Fibroblast of lung (primary cell): ENCODE measurements around the gene SCAPER. TPM values are rescaled to one million over a fixed set of nuclear protein-coding genes. Genes with fewer than 3 reads are reported as not detected.
"Not testable (repeated sequence)": the region's sequence is repeated elsewhere in the genome, so short reads cannot be mapped to it uniquely, and the experiment has no call there.

Source experiments
- DNase-seq, 2 donors: peaks; one replicate each; pipeline versions ENCODE4 v3.0.0 to v3.0.0-alpha.2; 2010; ENCODE audit warnings: low read depth in 2 of 2
- H2AFZ ChIP-seq: 2 replicates; pipeline ENCODE4 v1.5.1; 2012; ENCODE audit warnings: low read length, control low read depth, inconsistent platforms
- H3K27ac ChIP-seq: 2 replicates; pipeline ENCODE4 v1.5.1; 2011; ENCODE audit warnings: low read length, control low read depth; ENCODE audit not compliant: insufficient read depth
- H3K27me3 ChIP-seq: 2 replicates; pipeline ENCODE4 v1.5.1; 2011; ENCODE audit warnings: mild to moderate bottlenecking, low read length; ENCODE audit not compliant: control insufficient read depth, insufficient read depth
- H3K36me3 ChIP-seq: 2 replicates; pipeline ENCODE4 v1.5.1; 2011; ENCODE audit warnings: low read length; ENCODE audit not compliant: control insufficient read depth, insufficient read depth
- H3K4me1 ChIP-seq: 2 replicates; pipeline ENCODE4 v1.5.1; 2011; ENCODE audit warnings: low read length; ENCODE audit not compliant: control insufficient read depth, insufficient read depth; ENCODE audit errors: extremely low read depth
- H3K4me2 ChIP-seq: 2 replicates; pipeline ENCODE4 v1.5.1; 2011; ENCODE audit warnings: low read length, control low read depth; ENCODE audit not compliant: insufficient read depth; ENCODE audit errors: extremely low read depth
- H3K4me3 ChIP-seq, 4 experiments: fragments of 200-600 bp in 1 of 4; sonication (generic) in 1 of 4; replicated peaks in 1 of 4; 2 replicates each; pipeline ENCODE4 v1.5.1; 2011 to 2016; ENCODE audit warnings: low read length in 4 of 4, low read depth in 3 of 4, mild to moderate bottlenecking in 3 of 4, control low read depth in 2 of 4, inconsistent platforms in 1 of 4, mixed read lengths in 1 of 4; ENCODE audit not compliant: insufficient read depth in 1 of 4; ENCODE audit errors: control extremely low read depth in 1 of 4
- H3K79me2 ChIP-seq: 2 replicates; pipeline ENCODE4 v1.5.1; 2012; ENCODE audit warnings: mild to moderate bottlenecking, low read length, inconsistent platforms; ENCODE audit not compliant: control insufficient read depth, insufficient read depth
- H3K9ac ChIP-seq: 2 replicates; pipeline ENCODE4 v1.5.1; 2011; ENCODE audit warnings: mild to moderate bottlenecking, low read length, control low read depth; ENCODE audit not compliant: insufficient read depth
- H3K9me3 ChIP-seq: 2 replicates; pipeline ENCODE4 v1.5.1; 2012; ENCODE audit warnings: low read depth, low read length; ENCODE audit not compliant: control insufficient read depth, insufficient read depth
- H4K20me1 ChIP-seq: 2 replicates; pipeline ENCODE4 v1.5.1; 2011; ENCODE audit warnings: low read length; ENCODE audit not compliant: control insufficient read depth, insufficient read depth; ENCODE audit errors: extremely low read depth
- CTCF ChIP-seq, 2 donors: IDR thresholded peaks in 1 of 2; conservative IDR thresholded peaks in 1 of 2; 1 replicate in 1 of 2; 2 replicates in 1 of 2; pipeline ENCODE4 v1.5.1; 2011 to 2012; ENCODE audit warnings: low read length in 2 of 2, control low read depth in 1 of 2, inconsistent platforms in 1 of 2, low read depth in 1 of 2, mild to moderate bottlenecking in 1 of 2
- EZH2 ChIP-seq: IDR thresholded peaks from 2 replicates; pipeline ENCODE4 v1.5.1; 2012; ENCODE audit warnings: low read length, control low read depth, mild to moderate bottlenecking; ENCODE audit errors: missing control alignments
- polyA plus RNA-seq, 2 donors: library from polyadenylated mRNA; depleted of rRNA in 1 of 2; stranded (reverse) in 1 of 2; unstranded in 1 of 2; fragments of >200 nt; gene quantifications; 2 replicates each; pipeline ENCODE4 v1.2.1, GENCODE V29; 2011 to 2012; ENCODE audit warnings: missing spikeins in 1 of 2
- total RNA-seq: library from RNA; depleted of rRNA; stranded (reverse); fragments of >200 nt; gene quantifications from 2 replicates; pipeline ENCODE4 v1.2.1, GENCODE V29; 2014

SCAPER gene
- total and polyA plus RNA-seq, 2 donors (not counting 1 experiment from before 2014, with no cell fraction given), result 2.3 to 9.1 TPM

GRCh38 chr15:76514282-76514681, 390.9 kb downstream of the SCAPER start:
- Histone ChIP-seq H3K27me3 (no peaks in the 10 kb centered on the region), H4K20me1 (no peaks in the 10 kb centered on the region), H3K27ac (no peak overlapping the region), H3K4me2 (no peak overlapping the region), H2AFZ (no peak overlapping the region), H3K79me2 (no peaks in the 10 kb centered on the region), H3K4me1 (no peaks in the 10 kb centered on the region), H3K9ac (no peak overlapping the region), H3K9me3 (no peaks in the 10 kb centered on the region), H3K36me3 (no peaks in the 10 kb centered on the region), H3K4me3 (no peak overlapping the region)
- DNase-seq, result no peak
- TF ChIP-seq EZH2 (no peak), CTCF (conservative IDR thresholded peaks at IDR 0.05 in 1 of 2, IDR thresholded peaks at IDR 0.05 in 1 of 2; ENCODE audit: low read depth in 1 of 2, low read length in 2 of 2) (no peak)

GRCh38 chr15:76512971-76513370, 392.2 kb downstream of the SCAPER start:
- no peak overlapping the region for H3K4me2 ChIP-seq
- no peaks in the 10 kb centered on the region for H4K20me1 ChIP-seq
- no peak for TF ChIP-seq EZH2
- TF ChIP-seq CTCF (conservative IDR thresholded peaks at IDR 0.05 in 1 of 2, IDR thresholded peaks at IDR 0.05 in 1 of 2; ENCODE audit: low read depth in 1 of 2, low read length in 2 of 2), result no peak
- no peaks in the 10 kb centered on the region for H3K79me2 ChIP-seq
- no peaks in the 10 kb centered on the region for H3K36me3 ChIP-seq
- no peaks in the 10 kb centered on the region for H3K4me1 ChIP-seq
- H3K9ac ChIP-seq, result no peak overlapping the region
- peak in 1 of 2 donors; percentile 55 for DNase-seq
- no peaks in the 10 kb centered on the region for H3K27me3 ChIP-seq
- no peak overlapping the region for H2AFZ ChIP-seq
- H3K9me3 ChIP-seq, result no peaks in the 10 kb centered on the region
- H3K27ac ChIP-seq, result no peak overlapping the region
- H3K4me3 ChIP-seq, result no peak overlapping the region

- not testable (repeated sequence) for H3K9ac ChIP-seq, H3K79me2 ChIP-seq, H3K27ac ChIP-seq, H3K4me1 ChIP-seq, H4K20me1 ChIP-seq, H2AFZ ChIP-seq, H3K4me3 ChIP-seq, H3K36me3 ChIP-seq, H3K27me3 ChIP-seq, H3K9me3 ChIP-seq, DNase-seq, H3K4me2 ChIP-seq
Observed at GRCh38 chr15:76510663-76511062, 394.5 kb downstream of the SCAPER start.

- Histone ChIP-seq H4K20me1 (no peaks in the 10 kb centered on the region), H3K4me3 (no peak overlapping the region), H3K27me3 (no peaks in the 10 kb centered on the region), H3K4me1 (no peaks in the 10 kb centered on the region), H3K9me3 (no peaks in the 10 kb centered on the region), H2AFZ (no peak overlapping the region), H3K4me2 (no peak overlapping the region), H3K9ac (no peak overlapping the region), H3K27ac (no peak overlapping the region), H3K36me3 (no peaks in the 10 kb centered on the region), H3K79me2 (no peaks in the 10 kb centered on the region)
- DNase-seq, result no peak
- TF ChIP-seq CTCF (conservative IDR thresholded peaks at IDR 0.05 in 1 of 2, IDR thresholded peaks at IDR 0.05 in 1 of 2; ENCODE audit: low read depth in 1 of 2, low read length in 2 of 2) (no peak), EZH2 (no peak)
Observed at GRCh38 chr15:76503804-76504203, 401.3 kb downstream of the SCAPER start.
